DMS79 (cell line): ENCODE measurements around the gene CHST12.
"Not testable (repeated sequence)": the region's sequence is repeated elsewhere in the genome, so short reads cannot be mapped to it uniquely, and the experiment has no call there.

Source experiments
- DNase-seq: peaks from one replicate; lab custom pipeline; 2025; lab: John Stamatoyannopoulos, UW

The CHST12 gene

GRCh38 chr7:2378125-2378524, 25.3 kb upstream of the CHST12 start:
- DNase-seq: not testable (repeated sequence)

GRCh38 chr7:2379161-2379560, 24.2 kb upstream of the CHST12 start:
- no peak for DNase-seq

- DNase-seq: no peak
Observed at GRCh38 chr7:2379821-2380450, 23.5 kb upstream of the CHST12 start.

GRCh38 chr7:2380461-2380860, 22.9 kb upstream of the CHST12 start:
- DNase-seq: no peak

GRCh38 chr7:2381227-2381626, 22.2 kb upstream of the CHST12 start:
- DNase-seq: no peak

GRCh38 chr7:2381881-2382509, 21.4 kb upstream of the CHST12 start:
- no peak for DNase-seq

- DNase-seq: no peak
Observed at GRCh38 chr7:2383543-2384274, 19.7 kb upstream of the CHST12 start.

GRCh38 chr7:2384354-2385243, 18.8 kb upstream of the CHST12 start:
- DNase-seq: no peak

- DNase-seq: not testable (repeated sequence)
Observed at GRCh38 chr7:2386122-2386521, 17.3 kb upstream of the CHST12 start.

- DNase-seq: no peak
Observed at GRCh38 chr7:2386964-2387669, 16.3 kb upstream of the CHST12 start.

GRCh38 chr7:2387897-2388636, 15.3 kb upstream of the CHST12 start:
- no peak for DNase-seq

- no peak for DNase-seq
Observed at GRCh38 chr7:2388637-2388954, 14.8 kb upstream of the CHST12 start.

- DNase-seq: not testable (repeated sequence)
Observed at GRCh38 chr7:2390020-2390816, 13.2 kb upstream of the CHST12 start.

- no peak for DNase-seq
Observed at GRCh38 chr7:2393706-2394105, 9.7 kb upstream of the CHST12 start.

GRCh38 chr7:2394566-2395082, 8.8 kb upstream of the CHST12 start:
- DNase-seq: no peak

- no peak for DNase-seq
Observed at GRCh38 chr7:2398506-2398905, 4.9 kb upstream of the CHST12 start.

- DNase-seq: peak; percentile 72
Observed at GRCh38 chr7:2399848-2400587, 3.4 kb upstream of the CHST12 start.

- DNase-seq: no peak
Observed at GRCh38 chr7:2402687-2403013, 761 bp upstream of the CHST12 start.
